ENCODE results near the gene ASB11. TPM values are rescaled to one million over a fixed set of nuclear protein-coding genes. Genes with fewer than 3 reads are reported as not detected.

ASB11 gene
- total RNA-seq, 1 donor = not detected

DNA sequence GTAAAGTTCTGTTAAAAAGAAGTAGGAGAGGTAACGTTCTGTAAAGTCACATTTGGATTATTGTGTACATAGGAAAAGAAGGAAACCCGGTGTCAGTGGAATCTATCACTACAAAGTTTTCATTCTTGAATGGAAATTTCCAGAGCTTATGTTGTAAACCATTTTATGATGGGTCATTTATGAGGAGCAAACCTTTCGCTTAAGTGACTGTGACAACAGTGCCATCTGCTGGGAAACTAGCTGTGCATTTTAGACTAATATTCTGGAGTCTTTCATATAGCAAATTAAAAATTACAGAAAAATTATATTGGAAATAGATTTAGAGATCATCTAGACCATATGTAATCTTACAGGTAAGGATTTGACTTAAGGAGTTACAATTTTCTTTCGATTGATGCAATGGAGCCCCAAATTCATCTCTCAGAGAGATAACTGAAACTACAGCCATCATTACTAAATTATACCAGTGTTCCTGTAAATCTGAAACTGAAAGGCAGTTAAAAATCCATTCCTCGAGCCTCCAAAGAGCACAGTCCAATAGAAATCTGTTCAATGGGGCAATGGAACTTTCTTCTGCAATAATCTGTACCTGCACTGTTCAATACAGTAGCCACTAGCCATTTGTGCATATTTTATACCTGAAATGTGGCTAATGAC lies 72.4 kb downstream of the ASB11 start:
- DNase-seq (ENCODE audit: low read depth) = peak; percentile 60
- TF ChIP-seq CTCF (IDR thresholded peaks at IDR 0.05; ENCODE audit: insufficient read depth, low read length) = peak; percentile 59
- H3K4me3 ChIP-seq (ENCODE audit: low read depth, low read length) = no peak overlapping the region

DNA sequence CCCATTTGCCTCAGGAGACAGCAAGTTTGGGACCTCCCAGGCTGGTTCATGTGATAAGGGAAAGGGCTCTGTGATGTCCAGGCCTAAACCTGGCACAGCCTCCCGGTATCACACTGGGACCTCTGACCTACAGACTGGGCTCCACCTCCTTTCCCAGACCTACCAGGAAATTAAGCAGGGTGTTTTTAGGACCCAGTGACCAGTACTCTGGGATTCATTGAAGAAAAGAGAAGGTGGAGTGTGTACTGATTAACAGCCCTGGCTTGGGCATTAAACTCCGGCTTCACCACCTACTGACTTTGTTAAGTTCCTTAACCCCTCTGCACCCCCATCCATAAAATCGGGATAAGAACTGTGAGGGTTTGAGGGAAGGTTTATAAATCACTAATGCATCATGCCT lies 74.1 kb downstream of the ASB11 start:
- H3K4me3 ChIP-seq (ENCODE audit: low read depth, low read length) = no peak overlapping the region
- DNase-seq (ENCODE audit: low read depth) = no peak
- TF ChIP-seq CTCF (IDR thresholded peaks at IDR 0.05; ENCODE audit: insufficient read depth, low read length) = no peak

DNA sequence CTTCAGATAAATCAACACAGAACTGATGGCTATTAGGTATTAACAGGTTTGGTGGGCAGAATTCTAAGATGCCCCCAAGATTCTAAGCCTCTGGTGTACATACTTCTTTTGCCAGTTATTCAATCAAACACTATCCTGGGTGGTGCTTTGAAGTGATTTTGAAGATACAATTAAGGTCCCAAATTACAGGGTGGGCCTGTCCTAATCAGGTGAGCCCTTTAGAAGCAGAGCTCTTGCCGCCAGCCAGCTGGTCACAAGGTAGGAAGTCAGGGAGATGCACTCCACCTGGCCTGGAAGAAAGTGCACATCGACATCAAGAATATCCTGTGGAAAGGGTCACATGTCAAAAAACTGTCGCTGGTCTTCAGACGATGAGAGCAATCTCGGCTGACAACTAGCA lies 75.0 kb downstream of the ASB11 start:
- no peak overlapping the region for H3K4me3 ChIP-seq (ENCODE audit: low read depth, low read length)
- TF ChIP-seq CTCF (IDR thresholded peaks at IDR 0.05; ENCODE audit: insufficient read depth, low read length) = no peak
- DNase-seq (ENCODE audit: low read depth) = no peak

DNA sequence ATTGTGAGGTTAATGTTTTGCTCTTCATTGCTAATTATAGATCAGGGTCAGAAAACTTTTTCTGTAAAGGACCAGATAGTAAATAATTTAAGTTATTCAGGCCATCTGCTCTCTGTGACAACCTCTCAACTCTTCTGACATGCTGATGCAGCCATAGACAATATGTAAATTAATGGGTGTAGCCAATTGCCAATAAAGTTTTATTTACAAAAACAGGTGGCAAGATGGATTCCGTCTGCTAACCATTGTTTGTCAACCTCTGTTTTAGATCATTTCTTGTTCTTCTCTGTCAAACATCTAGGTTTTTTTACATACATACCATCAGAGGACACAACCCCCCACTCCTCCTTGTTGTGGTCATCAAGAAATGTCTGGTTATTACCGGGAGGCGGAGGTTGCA lies 79.3 kb downstream of the ASB11 start:
- no peak overlapping the region for H3K4me3 ChIP-seq (ENCODE audit: low read depth, low read length)
- no peak for TF ChIP-seq CTCF (IDR thresholded peaks at IDR 0.05; ENCODE audit: insufficient read depth, low read length)
- no peak for DNase-seq (ENCODE audit: low read depth)

DNA sequence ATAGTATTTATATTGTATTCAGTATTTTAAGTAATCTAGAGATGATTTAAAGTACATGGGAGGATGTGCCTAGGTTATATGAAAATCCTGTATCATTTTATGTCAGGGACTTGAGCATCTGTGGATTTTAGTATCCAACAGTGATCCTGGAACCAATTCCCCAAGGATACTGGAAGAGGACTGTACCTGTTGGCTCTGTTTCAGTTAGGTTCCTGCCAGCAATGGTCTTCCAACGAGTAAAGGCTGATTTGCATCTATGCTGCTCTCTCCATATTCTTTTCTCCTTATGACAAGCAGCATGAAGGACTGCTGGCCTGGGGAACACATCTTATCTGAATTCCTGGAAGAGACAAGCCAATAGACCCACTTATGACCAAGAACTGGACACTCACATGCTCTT lies 80.4 kb downstream of the ASB11 start:
- no peak for DNase-seq (ENCODE audit: low read depth)
- no peak for TF ChIP-seq CTCF (IDR thresholded peaks at IDR 0.05; ENCODE audit: insufficient read depth, low read length)
- H3K4me3 ChIP-seq (ENCODE audit: low read depth, low read length) = no peak overlapping the region

- no peak overlapping the region for H3K4me3 ChIP-seq (ENCODE audit: low read depth, low read length)
- no peak for TF ChIP-seq CTCF (IDR thresholded peaks at IDR 0.05; ENCODE audit: insufficient read depth, low read length)
- DNase-seq (ENCODE audit: low read depth) = no peak
Observed at GRCh38 chrX:15233416-15234015, 81.9 kb downstream of the ASB11 start.

Other genes starting within 250 kb of the ASB11 start
- gene ASB9, start 45.6 kb downstream of the ASB11 start, total RNA-seq (ENCODE audit: low replicate concordance) = 0.18 TPM in 1 of 2 replicates, not detected in the other
- 1.9 and 10.5 TPM in 2 replicates for gene PIGA, start 19.9 kb upstream of the ASB11 start, total RNA-seq (ENCODE audit: low replicate concordance)
- 0.90 and 1.6 TPM in 2 replicates for gene VEGFD, start 68.8 kb upstream of the ASB11 start, total RNA-seq (ENCODE audit: low replicate concordance)
- gene PIR, start 177.7 kb upstream of the ASB11 start, total RNA-seq (ENCODE audit: low replicate concordance) = 15.9 and 40.8 TPM in 2 replicates
- 0.18 and 0.90 TPM in 2 replicates for gene BMX, start 185.2 kb upstream of the ASB11 start, total RNA-seq (ENCODE audit: low replicate concordance)